ENCODE data around the gene NOBOX. TPM values are rescaled to one million over a fixed set of nuclear protein-coding genes. Genes with fewer than 3 reads are reported as not detected.

Gene NOBOX
- total and polyA plus RNA-seq, 2 donors (not counting 1 experiment from before 2014, with no cell fraction given) = not detected

DNA sequence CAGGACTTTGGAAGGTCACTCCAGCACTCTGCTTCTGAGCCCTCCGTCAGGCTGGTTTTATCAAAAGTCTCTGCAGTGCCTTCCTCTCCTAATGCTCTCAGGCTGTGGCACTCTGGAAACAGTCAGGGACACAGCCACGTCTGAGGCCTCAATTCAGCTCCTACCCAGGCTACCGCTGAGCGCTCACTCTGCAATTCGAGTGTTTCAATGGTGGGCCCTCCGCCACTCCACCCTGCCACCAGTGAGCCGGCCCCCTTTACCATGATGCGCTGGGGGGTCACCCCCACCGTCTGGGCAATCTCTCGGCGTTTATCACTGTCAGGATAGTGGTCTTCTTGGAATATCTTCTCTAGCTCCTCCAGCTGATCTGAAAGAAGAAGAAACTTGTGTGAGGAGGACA lies 3.5 kb downstream of the NOBOX start:
- Histone ChIP-seq H3K9ac (ENCODE audit: low read length) (no peak overlapping the region), H3K27me3 (replicated peaks in 1 of 4; ENCODE audit: control extremely low read depth in 1 of 4, control insufficient read depth in 3 of 4, insufficient read depth in 4 of 4, low read length in 3 of 4) (peaks cover 0 to 4% (median 0%) of the 10 kb centered on the region in 4 experiments), H3K27ac (ENCODE audit: low read length in 2 of 2) (no peak overlapping the region), H2AFZ (ENCODE audit: insufficient read depth, low read depth, low read length, poor library complexity, severe bottlenecking) (no peak overlapping the region), H3K4me2 (replicated peaks; ENCODE audit: low read depth, low read length, poor library complexity, severe bottlenecking) (no peak overlapping the region), H3K4me3 (ENCODE audit: control extremely low read depth in 1 of 5, extremely low read depth in 1 of 5, insufficient read depth in 1 of 5, low read depth in 2 of 5, low read length in 4 of 5) (no peak overlapping the region), H3K79me2 (ENCODE audit: control insufficient read depth, insufficient read depth, low read length) (no peaks in the 10 kb centered on the region), H3K36me3 (replicated peaks in 1 of 2; ENCODE audit: control extremely low read depth in 1 of 2, control insufficient read depth in 1 of 2, extremely low read depth in 1 of 2, insufficient read depth in 2 of 2, low read length in 1 of 2) (no peaks in the 10 kb centered on the region), H3K9me3 (ENCODE audit: control extremely low read depth in 1 of 3, control insufficient read depth in 2 of 3, insufficient read depth in 1 of 3, low read length in 2 of 3) (no peaks in the 10 kb centered on the region), H4K20me1 (ENCODE audit: control insufficient read depth, insufficient read depth, low read length, poor library complexity, severe bottlenecking) (no peaks in the 10 kb centered on the region), H3K4me1 (ENCODE audit: control insufficient read depth in 2 of 2, insufficient read depth in 2 of 2, low read length in 2 of 2) (peaks cover 0 to 33% of the 10 kb centered on the region in 2 donors)
- H3K9me3 Mint-ChIP-seq (ENCODE audit: insufficient read depth) = no peaks in the 10 kb centered on the region
- no peak overlapping the region for H3K4me3 Mint-ChIP-seq
- TF ChIP-seq EZH2 (IDR thresholded peaks at IDR 0.05; ENCODE audit: borderline replicate concordance, insufficient read depth, low read depth, low read length, poor library complexity, severe bottlenecking) = no peak
- no peak for TF ChIP-seq CTCF (IDR thresholded peaks at IDR 0.05)
- intact Hi-C loops (cut with micrococcal nuclease) = no loop called here
- no peak overlapping the region for H3K27ac Mint-ChIP-seq
- ATAC-seq (ENCODE audit: low read depth) = no peak
- no peaks in the 10 kb centered on the region for H3K4me1 Mint-ChIP-seq
- CTCF ChIA-PET = no interaction called here
- POLR2A ChIA-PET = no interaction called here
- 89% methylated on average over 6 of the region's 11 CpGs for WGBS (ENCODE audit: insufficient coverage)
- no peak for DNase-seq
- H3K27me3 Mint-ChIP-seq = peaks cover 16% of the 10 kb centered on the region

GRCh38 chr7:144398911-144399310 lies 4.6 kb downstream of the NOBOX start:
- POLR2A ChIA-PET = no interaction called here

More at GRCh38 chr7:144398911-144399310, 4.6 kb downstream of the NOBOX start:
- no peaks in the 10 kb centered on the region for H3K79me2 ChIP-seq (ENCODE audit: control insufficient read depth, insufficient read depth, low read length)
- no peak overlapping the region for H3K9ac ChIP-seq (ENCODE audit: low read length)
- H2AFZ ChIP-seq (ENCODE audit: insufficient read depth, low read depth, low read length, poor library complexity, severe bottlenecking) = no peak overlapping the region
- H3K4me3 ChIP-seq (ENCODE audit: control extremely low read depth in 1 of 5, extremely low read depth in 1 of 5, insufficient read depth in 1 of 5, low read depth in 2 of 5, low read length in 4 of 5) = no peak overlapping the region
- no peak for TF ChIP-seq EZH2 (IDR thresholded peaks at IDR 0.05; ENCODE audit: borderline replicate concordance, insufficient read depth, low read depth, low read length, poor library complexity, severe bottlenecking)
- TF ChIP-seq CTCF (IDR thresholded peaks at IDR 0.05) = no peak
- Mint-ChIP-seq H3K4me3 (no peak overlapping the region), H3K27ac (no peak overlapping the region), H3K27me3 (peaks cover 16% of the 10 kb centered on the region), H3K9me3 (ENCODE audit: insufficient read depth) (no peaks in the 10 kb centered on the region), H3K4me1 (no peaks in the 10 kb centered on the region)
- no peak overlapping the region for H3K4me2 ChIP-seq (replicated peaks; ENCODE audit: low read depth, low read length, poor library complexity, severe bottlenecking)
- CTCF ChIA-PET = no interaction called here
- ATAC-seq (ENCODE audit: low read depth) (no peak), DNase-seq (no peak)
- no peak overlapping the region for H3K27ac ChIP-seq (ENCODE audit: low read length in 2 of 2)
- H4K20me1 ChIP-seq (ENCODE audit: control insufficient read depth, insufficient read depth, low read length, poor library complexity, severe bottlenecking) = no peaks in the 10 kb centered on the region
- intact Hi-C loops (cut with micrococcal nuclease) = no loop called here
- H3K36me3 ChIP-seq (replicated peaks in 1 of 2; ENCODE audit: control extremely low read depth in 1 of 2, control insufficient read depth in 1 of 2, extremely low read depth in 1 of 2, insufficient read depth in 2 of 2, low read length in 1 of 2) = no peaks in the 10 kb centered on the region
- no peaks in the 10 kb centered on the region for H3K9me3 ChIP-seq (ENCODE audit: control extremely low read depth in 1 of 3, control insufficient read depth in 2 of 3, insufficient read depth in 1 of 3, low read length in 2 of 3)
- H3K27me3 ChIP-seq (replicated peaks in 1 of 4; ENCODE audit: control extremely low read depth in 1 of 4, control insufficient read depth in 3 of 4, insufficient read depth in 4 of 4, low read length in 3 of 4) = peaks cover 0 to 4% (median 0%) of the 10 kb centered on the region in 4 experiments
- WGBS (ENCODE audit: insufficient coverage) = 80% methylated on average over 1 of the region's 6 CpGs
- peaks cover 0 to 24% of the 10 kb centered on the region in 2 donors for H3K4me1 ChIP-seq (ENCODE audit: control insufficient read depth in 2 of 2, insufficient read depth in 2 of 2, low read length in 2 of 2)

Data from B cell (primary cell).